Pancreas (tissue), 10 donors: ENCODE data around the gene MED10. TPM values are rescaled to one million over a fixed set of nuclear protein-coding genes. Genes with fewer than 3 reads are reported as not detected.

Experiments
- ATAC-seq, 4 donors: fragments of 200-7000 bp; cut with Tn5 transposase; one replicate each; pipeline versions ENCODE4 v1.8.0 to v1.9.1; 2020; ENCODE audit warnings: mild to moderate bottlenecking in 4 of 4, moderate library complexity in 4 of 4
- DNase-seq, 6 donors: peaks; one replicate each; pipeline ENCODE4 v3.0.0-alpha.2; 2020
- FAIRE-seq: peaks from 2 replicates; lab custom pipeline; 2012; peaks lifted over from hg19 to GRCh38; lab: Jason Lieb, UNC
- H3K27ac ChIP-seq, 4 donors: fragments of 200-600 bp; sonication (generic); 1 replicate in 3 of 4; 2 replicates in 1 of 4; pipeline versions ENCODE4 v1.5.0 to v1.8.0; 2020
- H3K27me3 ChIP-seq, 4 donors: fragments of 200-600 bp; one replicate each; pipeline ENCODE4 v1.8.0; 2021
- H3K36me3 ChIP-seq, 3 donors: fragments of 200-600 bp; sonication (generic) in 1 of 3; one replicate each; pipeline versions ENCODE4 v1.5.0 to v1.8.0; 2020 to 2021
- H3K4me1 ChIP-seq, 3 donors: fragments of 200-600 bp; one replicate each; pipeline ENCODE4 v1.8.0; 2021
- H3K4me3 ChIP-seq, 4 donors: fragments of 200-600 bp; sonication (generic) in 2 of 4; one replicate each; pipeline versions ENCODE4 v1.5.0 to v1.8.0; 2020 to 2021
- H3K9me3 ChIP-seq, 4 donors: fragments of 200-600 bp; one replicate each; pipeline ENCODE4 v1.8.0; 2021
- CTCF ChIP-seq, 4 donors: fragments of 200-600 bp; sonication (generic) in 3 of 4; IDR thresholded peaks; one replicate each; pipeline versions ENCODE4 v1.5.0 to v1.8.0; 2021; ENCODE audit warnings: antibody characterized with exemption in 4 of 4
- WGBS, 2 donors: extraction: QIAGEN DNeasy Blood & Tissue Kit; methylation state at CpG; one replicate each; pipeline ENCODE4 v1.1.7; 2013; 5-methylcytosine and 5-hydroxymethylcytosine counted together
- intact Hi-C, 3 donors: fragments of 100-400 bp; cut with DNase I; formaldehyde crosslinking; loops; one replicate each; pipeline versions ENCODE4 v1.11.1 to v1.14.2; 2022
- polyA plus RNA-seq, 2 donors: library from polyadenylated mRNA; stranded (reverse); fragments of 200-250 nt; gene quantifications; one replicate each; pipeline ENCODE4 v1.2.3, GENCODE V29; 2013
- total RNA-seq, 6 donors: library from RNA; stranded (reverse); fragmentation: NEBNext Ultra II Directional in 4 of 6; extraction: Animal tissue kit (Norgen Biotek cat#: 25700) in 4 of 6; gene quantifications; one replicate each; pipeline versions ENCODE4 v1.2.1 to v1.2.4, GENCODE V29; 2021 to 2023
- donor health status: healthy with polysubstance abuse.
- donor health status: DM: no; HTN: no; CAD: no; lungs with moderate emphysema.
- donor health status: DM: no; HTN: no; CAD: no.
- donor health status: control.
- donor health status: control.
- donor health status: Bipolar disorder and iron deficiency.
- donor health status: DM: yes; HTN: yes; CAD: no.
- donor health status: DM: no; HTN: no; CAD: no.
- donor health status: DM: no; HTN: no; CAD: no.
- donor health status: DM: yes; HTN: yes; CAD: no.

MED10 gene
- total and polyA plus RNA-seq, 8 donors = 10.9 to 25.1 (median 15.0) TPM

- H3K4me3 ChIP-seq = no peak overlapping the region
- FAIRE-seq (no peak), DNase-seq (no peak), ATAC-seq (no peak)
- H3K27ac ChIP-seq = no peak overlapping the region
- no peaks in the 10 kb centered on the region for H3K36me3 ChIP-seq
- no peak for TF ChIP-seq CTCF (IDR thresholded peaks at IDR 0.05)
- intact Hi-C loops = no loop called here
- no peaks in the 10 kb centered on the region for H3K27me3 ChIP-seq
- H3K4me1 ChIP-seq = no peaks in the 10 kb centered on the region
- H3K9me3 ChIP-seq = no peaks in the 10 kb centered on the region
- 75 to 85% methylated on average over 14 of the region's 14 CpGs for WGBS, 2 donors
These were observed 35.5 kb downstream of the MED10 start for GRCh38 chr5:6342689-6343315.

GRCh38 chr5:6340100-6340499, 38.2 kb downstream of the MED10 start:
- TF ChIP-seq CTCF (IDR thresholded peaks at IDR 0.05) = no peak
- Histone ChIP-seq H3K4me1 (no peaks in the 10 kb centered on the region), H3K27ac (no peak overlapping the region), H3K27me3 (no peaks in the 10 kb centered on the region), H3K9me3 (no peaks in the 10 kb centered on the region), H3K4me3 (no peak overlapping the region), H3K36me3 (no peaks in the 10 kb centered on the region)
- 93 to 94% methylated on average over 1 of the region's 1 CpG for WGBS, 2 donors
- intact Hi-C loops = no loop called here
- DNase-seq = no peak
- FAIRE-seq = no peak
- ATAC-seq = no peak

GRCh38 chr5:6338871-6339270, 39.5 kb downstream of the MED10 start:
- FAIRE-seq = no peak
- 72 to 80% methylated on average over 4 of the region's 4 CpGs for WGBS, 2 donors

GRCh38 chr5:6338135-6338534, 40.2 kb downstream of the MED10 start:
- no peak for ATAC-seq
- Histone ChIP-seq H3K9me3 (no peaks in the 10 kb centered on the region), H3K27ac (no peak overlapping the region), H3K36me3 (no peaks in the 10 kb centered on the region), H3K27me3 (no peaks in the 10 kb centered on the region), H3K4me3 (no peak overlapping the region), H3K4me1 (no peaks in the 10 kb centered on the region)
- no peak for FAIRE-seq
- TF ChIP-seq CTCF (IDR thresholded peaks at IDR 0.05) = no peak
- intact Hi-C loops = no loop called here
- 88 to 89% methylated on average over 3 of the region's 3 CpGs for WGBS, 2 donors
- no peak for DNase-seq

More at GRCh38 chr5:6338871-6339270, 39.5 kb downstream of the MED10 start:
- TF ChIP-seq CTCF (IDR thresholded peaks at IDR 0.05) = no peak
- Histone ChIP-seq H3K4me1 (no peaks in the 10 kb centered on the region), H3K9me3 (no peaks in the 10 kb centered on the region), H3K27ac (no peak overlapping the region), H3K27me3 (no peaks in the 10 kb centered on the region), H3K36me3 (no peaks in the 10 kb centered on the region), H3K4me3 (no peak overlapping the region)
- DNase-seq (no peak), ATAC-seq (no peak)
- intact Hi-C loops = no loop called here

GRCh38 chr5:6333182-6333905, 45.0 kb downstream of the MED10 start:
- no peaks in the 10 kb centered on the region for H3K9me3 ChIP-seq
- no peaks in the 10 kb centered on the region for H3K27me3 ChIP-seq
- H3K4me1 ChIP-seq = no peaks in the 10 kb centered on the region
- no peak for ATAC-seq
- no peak overlapping the region for H3K4me3 ChIP-seq
- no peak for FAIRE-seq
- WGBS, 2 donors = 85 to 92% methylated on average over 5 of the region's 5 CpGs
- intact Hi-C loops = no loop called here
- H3K27ac ChIP-seq = no peak overlapping the region
- H3K36me3 ChIP-seq = no peaks in the 10 kb centered on the region
- DNase-seq = no peak
- no peak for TF ChIP-seq CTCF (IDR thresholded peaks at IDR 0.05)
